Measurements from ENCODE around the gene DDX11.
"Not testable (repeated sequence)": the region's sequence is repeated elsewhere in the genome, so short reads cannot be mapped to it uniquely, and the experiment has no call there.

- not testable (repeated sequence) for TF ChIP-seq CTCF (IDR thresholded peaks at IDR 0.05); EZH2 (IDR thresholded peaks at IDR 0.05; ENCODE audit: borderline replicate concordance, insufficient read depth, low read depth, low read length, poor library complexity, severe bottlenecking)
These were observed 41.5 kb downstream of the DDX11 start for GRCh38 chr12:31115092-31115601.

Measured in B cell (primary cell).